Right lobe of liver (tissue), 4 donors: Measurements from ENCODE around the gene FIP1L1.

ENCODE experiments used
- POLR2A ChIP-seq: fragments of 450-650 bp; IDR thresholded peaks from one replicate; pipeline ENCODE4 v1.6.1; 2017; ENCODE audit warnings: antibody characterized with exemption, mild to moderate bottlenecking
- TF ChIP-seq, protein P1 (sequence below), 4 donors: fragments of 200-600 bp in 3 of 4; fragments of 450-650 bp in 1 of 4; IDR thresholded peaks; one replicate each; pipeline versions ENCODE4 v1.5.1 to v1.8.0; 2016 to 2022; ENCODE audit warnings: antibody characterized with exemption in 4 of 4, mild to moderate bottlenecking in 2 of 4
- donor health status: DM: no; HTN: no; CAD: no.
- donor health status: DM: no; HTN: no; CAD: no.
- donor health status: DM: no; HTN: yes; CAD: no.

DNA sequence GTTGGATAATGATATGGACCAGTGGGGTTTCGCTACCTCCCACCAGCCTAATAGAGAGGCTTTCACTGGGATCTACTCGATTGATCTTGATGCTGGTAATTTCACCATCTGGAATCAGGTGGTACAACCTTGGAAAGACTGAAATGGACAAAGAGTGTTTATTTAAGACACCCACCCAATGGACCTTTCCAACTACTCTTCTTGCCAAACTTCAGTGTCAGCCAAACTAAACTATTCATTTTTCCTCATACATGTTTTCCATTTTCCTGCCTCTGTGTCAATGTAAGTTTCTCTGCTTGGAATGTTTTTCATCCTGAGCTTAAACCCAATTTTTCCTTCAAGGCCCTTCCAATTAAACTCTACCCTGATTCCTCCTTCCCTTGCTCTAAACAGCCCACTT, 121.3 kb downstream of the FIP1L1 start:
- no peak for TF ChIP-seq POLR2A
- TF ChIP-seq, protein P1, sequence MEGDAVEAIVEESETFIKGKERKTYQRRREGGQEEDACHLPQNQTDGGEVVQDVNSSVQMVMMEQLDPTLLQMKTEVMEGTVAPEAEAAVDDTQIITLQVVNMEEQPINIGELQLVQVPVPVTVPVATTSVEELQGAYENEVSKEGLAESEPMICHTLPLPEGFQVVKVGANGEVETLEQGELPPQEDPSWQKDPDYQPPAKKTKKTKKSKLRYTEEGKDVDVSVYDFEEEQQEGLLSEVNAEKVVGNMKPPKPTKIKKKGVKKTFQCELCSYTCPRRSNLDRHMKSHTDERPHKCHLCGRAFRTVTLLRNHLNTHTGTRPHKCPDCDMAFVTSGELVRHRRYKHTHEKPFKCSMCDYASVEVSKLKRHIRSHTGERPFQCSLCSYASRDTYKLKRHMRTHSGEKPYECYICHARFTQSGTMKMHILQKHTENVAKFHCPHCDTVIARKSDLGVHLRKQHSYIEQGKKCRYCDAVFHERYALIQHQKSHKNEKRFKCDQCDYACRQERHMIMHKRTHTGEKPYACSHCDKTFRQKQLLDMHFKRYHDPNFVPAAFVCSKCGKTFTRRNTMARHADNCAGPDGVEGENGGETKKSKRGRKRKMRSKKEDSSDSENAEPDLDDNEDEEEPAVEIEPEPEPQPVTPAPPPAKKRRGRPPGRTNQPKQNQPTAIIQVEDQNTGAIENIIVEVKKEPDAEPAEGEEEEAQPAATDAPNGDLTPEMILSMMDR (IDR thresholded peaks at IDR 0.05): no peak
